T-helper 1 cell treated with Interleukin-12 subunit alpha and Interleukin-12 subunit beta and Interleukin-4 antibody, amounts not matched to agents 30 μg/mL and 1 μg/mL, for 36 hours (primary cell): ENCODE measurements around the gene UST.

Experiments used
- H3K27ac Mint-ChIP-seq: one replicate; pipeline ENCODE4 v1.8.0; 2021; ENCODE audit warnings: mild to moderate bottlenecking, mixed read lengths
- H3K27me3 Mint-ChIP-seq: one replicate; pipeline ENCODE4 v1.8.0; 2021; ENCODE audit warnings: low read depth, mixed read lengths
- H3K36me3 Mint-ChIP-seq: one replicate; pipeline ENCODE4 v1.8.0; 2021; ENCODE audit warnings: low read depth, mixed read lengths
- H3K4me1 Mint-ChIP-seq: one replicate; pipeline ENCODE4 v1.8.0; 2021; ENCODE audit warnings: low read depth, mixed read lengths
- H3K4me3 Mint-ChIP-seq: one replicate; pipeline ENCODE4 v1.8.0; 2021; ENCODE audit warnings: mild to moderate bottlenecking, moderate library complexity, mixed read lengths
- H3K9me3 Mint-ChIP-seq: one replicate; pipeline ENCODE4 v1.8.0; 2021; ENCODE audit warnings: mixed read lengths

Gene UST

GRCh38 chr6:148885925-148886845 is 139.4 kb downstream of the UST start:
- Mint-ChIP-seq H3K4me3 (no peak overlapping the region), H3K27ac (no peak overlapping the region), H3K4me1 (no peaks in the 10 kb centered on the region), H3K9me3 (no peaks in the 10 kb centered on the region), H3K36me3 (no peaks in the 10 kb centered on the region), H3K27me3 (no peaks in the 10 kb centered on the region)

- H3K9me3 Mint-ChIP-seq = no peaks in the 10 kb centered on the region
- H3K4me3 Mint-ChIP-seq = no peak overlapping the region
- no peaks in the 10 kb centered on the region for H3K36me3 Mint-ChIP-seq
- no peaks in the 10 kb centered on the region for H3K4me1 Mint-ChIP-seq
- no peak overlapping the region for H3K27ac Mint-ChIP-seq
- H3K27me3 Mint-ChIP-seq = no peaks in the 10 kb centered on the region
Measured at GRCh38 chr6:148887181-148887580, 140.4 kb downstream of the UST start.

- Mint-ChIP-seq H3K27ac (no peak overlapping the region), H3K4me1 (no peaks in the 10 kb centered on the region), H3K36me3 (no peaks in the 10 kb centered on the region), H3K9me3 (no peaks in the 10 kb centered on the region), H3K27me3 (no peaks in the 10 kb centered on the region), H3K4me3 (no peak overlapping the region)
Measured at GRCh38 chr6:148888856-148889255, 142.0 kb downstream of the UST start.

- Mint-ChIP-seq H3K9me3 (no peaks in the 10 kb centered on the region), H3K36me3 (no peaks in the 10 kb centered on the region), H3K27me3 (no peaks in the 10 kb centered on the region), H3K4me1 (no peaks in the 10 kb centered on the region), H3K27ac (no peak overlapping the region), H3K4me3 (no peak overlapping the region)
Measured at GRCh38 chr6:148890096-148890495, 143.3 kb downstream of the UST start.

- H3K9me3 Mint-ChIP-seq = no peaks in the 10 kb centered on the region
- H3K4me3 Mint-ChIP-seq = no peak overlapping the region
- H3K4me1 Mint-ChIP-seq = no peaks in the 10 kb centered on the region
- no peaks in the 10 kb centered on the region for H3K27me3 Mint-ChIP-seq
- no peak overlapping the region for H3K27ac Mint-ChIP-seq
- no peaks in the 10 kb centered on the region for H3K36me3 Mint-ChIP-seq
Measured at GRCh38 chr6:148890652-148891404, 144.0 kb downstream of the UST start.

GRCh38 chr6:148891405-148891783 is 144.6 kb downstream of the UST start:
- H3K27ac Mint-ChIP-seq = no peak overlapping the region
- no peaks in the 10 kb centered on the region for H3K36me3 Mint-ChIP-seq
- H3K4me3 Mint-ChIP-seq = no peak overlapping the region
- H3K9me3 Mint-ChIP-seq = no peaks in the 10 kb centered on the region
- no peaks in the 10 kb centered on the region for H3K27me3 Mint-ChIP-seq
- H3K4me1 Mint-ChIP-seq = no peaks in the 10 kb centered on the region

GRCh38 chr6:148892247-148892646 is 145.4 kb downstream of the UST start:
- Mint-ChIP-seq H3K4me3 (no peak overlapping the region), H3K9me3 (no peaks in the 10 kb centered on the region), H3K36me3 (no peaks in the 10 kb centered on the region), H3K27me3 (no peaks in the 10 kb centered on the region), H3K27ac (no peak overlapping the region), H3K4me1 (no peaks in the 10 kb centered on the region)

- Mint-ChIP-seq H3K27ac (no peak overlapping the region), H3K27me3 (no peaks in the 10 kb centered on the region), H3K9me3 (no peaks in the 10 kb centered on the region), H3K4me3 (no peak overlapping the region), H3K36me3 (no peaks in the 10 kb centered on the region), H3K4me1 (no peaks in the 10 kb centered on the region)
Measured at GRCh38 chr6:148893073-148893472, 146.2 kb downstream of the UST start.

- Mint-ChIP-seq H3K36me3 (no peaks in the 10 kb centered on the region), H3K9me3 (no peaks in the 10 kb centered on the region), H3K4me1 (no peaks in the 10 kb centered on the region), H3K27ac (no peak overlapping the region), H3K4me3 (no peak overlapping the region), H3K27me3 (no peaks in the 10 kb centered on the region)
Measured at GRCh38 chr6:148893481-148893880, 146.7 kb downstream of the UST start.

- Mint-ChIP-seq H3K36me3 (no peaks in the 10 kb centered on the region), H3K27ac (no peak overlapping the region), H3K9me3 (no peaks in the 10 kb centered on the region), H3K4me1 (no peaks in the 10 kb centered on the region), H3K27me3 (peaks cover 8% of the 10 kb centered on the region), H3K4me3 (no peak overlapping the region)
Measured at GRCh38 chr6:148898376-148899014, 151.7 kb downstream of the UST start.

GRCh38 chr6:148904896-148905870 is 158.4 kb downstream of the UST start:
- H3K9me3 Mint-ChIP-seq = no peaks in the 10 kb centered on the region
- no peak overlapping the region for H3K27ac Mint-ChIP-seq
- H3K4me1 Mint-ChIP-seq = no peaks in the 10 kb centered on the region
- H3K27me3 Mint-ChIP-seq = peaks cover 23% of the 10 kb centered on the region
- no peaks in the 10 kb centered on the region for H3K36me3 Mint-ChIP-seq
- no peak overlapping the region for H3K4me3 Mint-ChIP-seq

- no peak overlapping the region for H3K4me3 Mint-ChIP-seq
- H3K4me1 Mint-ChIP-seq = no peaks in the 10 kb centered on the region
- no peaks in the 10 kb centered on the region for H3K36me3 Mint-ChIP-seq
- H3K9me3 Mint-ChIP-seq = no peaks in the 10 kb centered on the region
- H3K27ac Mint-ChIP-seq = no peak overlapping the region
- H3K27me3 Mint-ChIP-seq = peaks cover 22% of the 10 kb centered on the region
Measured at GRCh38 chr6:148905901-148906300, 159.1 kb downstream of the UST start.

- peaks cover 20% of the 10 kb centered on the region for H3K27me3 Mint-ChIP-seq
- no peaks in the 10 kb centered on the region for H3K36me3 Mint-ChIP-seq
- H3K4me1 Mint-ChIP-seq = no peaks in the 10 kb centered on the region
- H3K9me3 Mint-ChIP-seq = no peaks in the 10 kb centered on the region
- no peak overlapping the region for H3K27ac Mint-ChIP-seq
- H3K4me3 Mint-ChIP-seq = no peak overlapping the region
Measured at GRCh38 chr6:148906386-148906785, 159.6 kb downstream of the UST start.

GRCh38 chr6:148907573-148907972 is 160.7 kb downstream of the UST start:
- H3K27me3 Mint-ChIP-seq = peaks cover 18% of the 10 kb centered on the region
- no peaks in the 10 kb centered on the region for H3K9me3 Mint-ChIP-seq
- H3K4me3 Mint-ChIP-seq = no peak overlapping the region
- H3K36me3 Mint-ChIP-seq = no peaks in the 10 kb centered on the region
- H3K4me1 Mint-ChIP-seq = no peaks in the 10 kb centered on the region
- no peak overlapping the region for H3K27ac Mint-ChIP-seq
